ENCODE measurements around the gene NCBP2. TPM values are rescaled to one million over a fixed set of nuclear protein-coding genes. Genes with fewer than 3 reads are reported as not detected.

NCBP2 gene
- total RNA-seq, 1 donor from 2014 or later: 16.9 TPM

- H3K27ac ChIP-seq: no peak overlapping the region
- H3K27me3 ChIP-seq: no peaks in the 10 kb centered on the region
- TF ChIP-seq CTCF (IDR thresholded peaks at IDR 0.05): no peak
- no peak for DNase-seq (ENCODE audit: low spot score in 2 of 2)
- H3K4me3 ChIP-seq: no peak overlapping the region
- peaks cover 34 to 54% of the 10 kb centered on the region in 2 donors for H3K36me3 ChIP-seq
- intact Hi-C loops (cut with DNase I): no loop called here
- no peaks in the 10 kb centered on the region for H3K4me1 ChIP-seq
- H3K9me3 ChIP-seq: no peaks in the 10 kb centered on the region
Measured at GRCh38 chr3:196902296-196902695, 40.0 kb downstream of the NCBP2 start.

GRCh38 chr3:196901768-196902167 is 40.6 kb downstream of the NCBP2 start:
- intact Hi-C loops (cut with DNase I): no loop called here
- no peak for TF ChIP-seq CTCF (IDR thresholded peaks at IDR 0.05)
- Histone ChIP-seq H3K4me3 (no peak overlapping the region), H3K9me3 (no peaks in the 10 kb centered on the region), H3K27ac (no peak overlapping the region), H3K4me1 (no peaks in the 10 kb centered on the region), H3K36me3 (peaks cover 33 to 54% of the 10 kb centered on the region in 2 donors), H3K27me3 (no peaks in the 10 kb centered on the region)
- DNase-seq (ENCODE audit: low spot score in 2 of 2): no peak

GRCh38 chr3:196896229-196896628 is 46.1 kb downstream of the NCBP2 start:
- no peak for TF ChIP-seq CTCF (IDR thresholded peaks at IDR 0.05)
- Histone ChIP-seq H3K27ac (no peak overlapping the region), H3K4me1 (no peaks in the 10 kb centered on the region), H3K4me3 (no peak overlapping the region), H3K27me3 (no peaks in the 10 kb centered on the region), H3K36me3 (peaks cover 0 to 8% of the 10 kb centered on the region in 2 donors), H3K9me3 (no peaks in the 10 kb centered on the region)
- intact Hi-C loops (cut with DNase I): no loop called here
- DNase-seq (ENCODE audit: low spot score in 2 of 2): no peak

GRCh38 chr3:196894557-196895295 is 47.6 kb downstream of the NCBP2 start:
- Histone ChIP-seq H3K36me3 (no peaks in the 10 kb centered on the region), H3K27me3 (no peaks in the 10 kb centered on the region), H3K9me3 (no peaks in the 10 kb centered on the region), H3K27ac (no peak overlapping the region), H3K4me3 (no peak overlapping the region), H3K4me1 (no peaks in the 10 kb centered on the region)
- intact Hi-C loops (cut with DNase I): no loop called here
- no peak for TF ChIP-seq CTCF (IDR thresholded peaks at IDR 0.05)
- DNase-seq (ENCODE audit: low spot score in 2 of 2): no peak

GRCh38 chr3:196889844-196890708 is 52.3 kb downstream of the NCBP2 start:
- Histone ChIP-seq H3K4me1 (no peaks in the 10 kb centered on the region), H3K36me3 (peaks cover 14 to 28% of the 10 kb centered on the region in 2 donors), H3K4me3 (no peak overlapping the region), H3K27me3 (no peaks in the 10 kb centered on the region), H3K27ac (no peak overlapping the region), H3K9me3 (no peaks in the 10 kb centered on the region)
- TF ChIP-seq CTCF (IDR thresholded peaks at IDR 0.05): no peak
- intact Hi-C loops (cut with DNase I): no loop called here
- no peak for DNase-seq (ENCODE audit: low spot score in 2 of 2)
